Measurements from ENCODE around the gene PTPRB.

DNA sequence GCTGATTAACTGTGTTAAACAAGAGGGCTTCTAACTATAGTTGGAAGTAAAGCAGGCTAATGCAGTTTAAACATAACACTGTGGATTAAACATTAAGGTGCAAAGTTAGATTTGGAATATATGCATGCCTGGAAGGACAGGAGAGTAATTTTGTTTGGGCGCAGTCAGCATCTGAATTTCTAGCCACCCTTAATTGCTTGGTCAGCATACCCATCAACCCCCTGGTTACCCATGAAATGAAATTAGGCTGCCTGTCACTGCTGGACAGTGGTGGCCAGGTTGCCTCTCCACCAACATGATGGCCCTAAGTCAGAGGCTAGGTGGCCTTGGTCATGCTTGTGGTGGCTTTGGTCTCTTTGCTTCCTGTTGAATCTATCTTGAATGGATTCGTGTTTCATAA, 30.0 kb upstream of the PTPRB start:
- TF ChIP-seq POLR2A (IDR thresholded peaks at IDR 0.05) (no peak), POLR2AphosphoS5 (IDR thresholded peaks at IDR 0.05) (no peak)
- TF ChIP-seq, protein P1, sequence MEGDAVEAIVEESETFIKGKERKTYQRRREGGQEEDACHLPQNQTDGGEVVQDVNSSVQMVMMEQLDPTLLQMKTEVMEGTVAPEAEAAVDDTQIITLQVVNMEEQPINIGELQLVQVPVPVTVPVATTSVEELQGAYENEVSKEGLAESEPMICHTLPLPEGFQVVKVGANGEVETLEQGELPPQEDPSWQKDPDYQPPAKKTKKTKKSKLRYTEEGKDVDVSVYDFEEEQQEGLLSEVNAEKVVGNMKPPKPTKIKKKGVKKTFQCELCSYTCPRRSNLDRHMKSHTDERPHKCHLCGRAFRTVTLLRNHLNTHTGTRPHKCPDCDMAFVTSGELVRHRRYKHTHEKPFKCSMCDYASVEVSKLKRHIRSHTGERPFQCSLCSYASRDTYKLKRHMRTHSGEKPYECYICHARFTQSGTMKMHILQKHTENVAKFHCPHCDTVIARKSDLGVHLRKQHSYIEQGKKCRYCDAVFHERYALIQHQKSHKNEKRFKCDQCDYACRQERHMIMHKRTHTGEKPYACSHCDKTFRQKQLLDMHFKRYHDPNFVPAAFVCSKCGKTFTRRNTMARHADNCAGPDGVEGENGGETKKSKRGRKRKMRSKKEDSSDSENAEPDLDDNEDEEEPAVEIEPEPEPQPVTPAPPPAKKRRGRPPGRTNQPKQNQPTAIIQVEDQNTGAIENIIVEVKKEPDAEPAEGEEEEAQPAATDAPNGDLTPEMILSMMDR (IDR thresholded peaks at IDR 0.05) = no peak
